Activated T-cell treated with anti-CD3 and anti-CD28 coated beads for 4 hours (primary cell): Measurements from ENCODE around the gene PTX3.

Experiments
- DNase-seq: peaks from one replicate; pipeline ENCODE4 v3.0.0-alpha.2; 2020

The PTX3 gene

DNA sequence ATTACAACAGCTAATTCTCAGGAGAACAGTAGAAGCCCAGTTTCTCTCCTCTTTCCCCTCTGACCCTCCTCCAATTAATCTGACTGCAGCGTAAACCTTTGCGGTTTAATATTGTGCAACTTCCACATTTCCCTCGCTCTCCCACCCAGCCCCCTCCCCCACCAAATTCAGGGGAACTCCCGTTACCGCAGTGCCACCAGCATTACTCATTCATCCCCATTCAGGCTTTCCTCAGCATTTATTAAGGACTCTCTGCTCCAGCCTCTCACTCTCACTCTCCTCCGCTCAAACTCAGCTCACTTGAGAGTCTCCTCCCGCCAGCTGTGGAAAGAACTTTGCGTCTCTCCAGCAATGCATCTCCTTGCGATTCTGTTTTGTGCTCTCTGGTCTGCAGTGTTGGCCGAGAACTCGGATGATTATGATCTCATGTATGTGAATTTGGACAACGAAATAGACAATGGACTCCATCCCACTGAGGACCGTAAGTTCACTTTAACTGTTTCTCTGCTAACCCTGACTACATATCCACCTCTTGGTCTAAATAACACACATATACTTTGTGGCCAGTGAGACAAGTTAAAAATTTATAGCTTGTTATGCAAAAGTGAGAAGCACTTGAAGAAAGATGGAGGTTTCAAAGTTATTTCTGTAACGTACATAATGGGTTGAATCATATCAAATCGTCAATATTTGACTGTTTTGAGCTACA is at the start of gene PTX3:
Gene PTX3, plus strand, starts transcription at position 268 of the 709 bp plus-strand sequence. Its CDS starts 84 bp downstream, at position 352.
- no peak for DNase-seq

DNA sequence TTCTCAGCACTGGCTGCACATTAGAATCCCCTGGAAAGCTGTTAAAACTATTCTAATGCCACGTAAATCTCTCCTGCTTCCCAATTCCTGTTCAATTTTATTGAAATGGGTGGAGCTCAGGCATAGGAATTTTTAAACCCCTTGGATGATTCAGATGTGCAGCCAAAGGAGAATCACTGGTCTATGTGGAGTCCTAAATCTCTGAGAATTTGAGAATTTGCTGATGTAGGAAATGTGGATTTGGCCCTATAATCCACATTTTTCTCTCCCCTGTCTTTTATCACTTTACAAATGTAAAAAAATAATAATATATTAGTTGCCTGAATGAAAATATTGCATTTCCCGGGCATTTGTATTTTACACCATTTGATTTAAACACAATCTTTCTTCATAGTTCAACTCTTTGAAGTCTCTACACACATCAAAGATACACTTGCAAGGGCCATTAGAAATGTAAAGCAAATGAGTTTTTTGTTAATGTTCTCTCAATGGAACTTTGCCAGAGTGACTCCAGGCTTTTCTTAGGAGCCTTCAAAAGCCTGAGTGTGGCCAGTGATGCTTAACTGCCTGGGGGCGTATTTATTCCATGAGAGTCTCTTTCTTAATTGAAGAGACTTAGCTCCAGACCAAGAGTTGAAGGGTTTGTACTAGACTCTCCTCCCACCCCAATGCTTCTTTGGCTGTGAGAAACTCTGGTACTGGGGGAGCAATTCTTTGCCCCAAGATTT is 48.8 kb upstream of the PTX3 start:
- DNase-seq: no peak

DNA sequence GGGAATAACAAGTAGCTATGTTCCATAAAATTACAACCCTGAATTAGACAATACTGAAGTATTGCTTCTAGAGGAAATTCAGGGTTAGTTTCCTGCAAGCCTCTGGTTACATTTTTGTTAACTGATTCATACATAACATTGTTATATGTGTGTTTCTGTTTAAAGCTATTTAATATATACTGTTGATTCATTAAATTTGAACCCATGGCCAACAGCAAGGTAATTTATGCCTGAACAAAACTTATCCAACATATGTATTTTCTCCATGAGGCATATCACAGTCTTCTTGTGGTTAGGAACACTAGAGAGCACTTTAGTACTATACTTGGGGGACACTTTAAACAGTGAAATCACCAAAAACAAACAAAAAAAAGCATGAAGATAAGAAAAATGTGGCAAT is 47.7 kb upstream of the PTX3 start:
- no peak for DNase-seq

DNA sequence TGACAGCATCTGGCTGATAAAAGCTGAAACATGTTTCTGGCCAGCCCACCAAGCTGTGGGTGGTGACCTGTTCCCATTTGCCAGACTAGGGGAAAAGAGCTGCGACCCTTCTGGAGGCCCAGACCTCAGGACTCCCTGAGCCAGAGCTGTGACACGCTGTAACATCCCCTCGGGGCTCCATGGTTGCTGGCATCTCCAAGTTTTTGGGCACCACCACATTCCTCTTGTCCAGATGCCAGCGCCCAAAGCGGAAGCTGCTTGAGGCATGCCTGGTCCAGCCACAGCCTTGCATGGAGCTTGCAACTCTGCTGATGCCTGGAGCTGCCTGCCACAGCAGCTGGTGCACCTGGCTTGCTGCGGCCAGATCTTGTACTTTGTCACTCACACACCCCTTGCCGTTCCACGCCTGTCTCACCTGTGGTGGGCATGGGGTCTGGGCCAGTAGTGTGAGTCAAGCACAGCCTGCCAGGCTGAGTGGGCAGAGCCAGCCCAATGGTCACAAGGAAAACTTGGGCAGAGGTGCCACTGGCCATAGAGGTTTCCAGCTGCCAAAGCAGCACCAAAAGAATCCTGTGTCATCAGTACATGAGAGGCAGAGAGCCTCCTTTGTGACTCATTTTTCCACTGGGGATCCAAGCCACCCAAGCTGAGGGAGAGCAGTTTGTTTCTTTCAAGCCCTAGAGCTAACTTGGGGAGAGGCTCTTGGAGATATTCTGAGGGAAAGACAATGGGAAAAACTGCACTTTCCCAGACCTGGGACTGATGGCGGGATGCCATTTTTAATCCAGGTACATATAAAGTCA is 45.7 kb upstream of the PTX3 start:
- no peak for DNase-seq

DNA sequence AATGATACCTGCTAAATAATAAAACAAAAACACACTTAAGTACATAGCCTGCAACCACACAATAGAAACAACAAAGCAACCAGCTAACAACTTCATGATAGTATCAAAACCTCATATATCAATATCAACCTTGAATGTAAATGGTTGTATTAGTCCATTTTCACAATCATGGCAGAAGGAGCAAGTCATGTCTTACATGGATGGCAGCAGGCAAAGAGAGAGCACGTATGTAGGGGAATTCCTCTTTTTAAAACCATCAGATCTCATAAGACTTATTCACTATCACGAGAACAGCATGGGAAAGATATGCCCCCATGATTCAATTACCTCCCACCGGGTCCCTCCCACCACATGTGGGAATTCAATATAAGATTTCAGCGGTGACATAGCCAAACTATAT is 44.5 kb upstream of the PTX3 start:
- DNase-seq: no peak

DNA sequence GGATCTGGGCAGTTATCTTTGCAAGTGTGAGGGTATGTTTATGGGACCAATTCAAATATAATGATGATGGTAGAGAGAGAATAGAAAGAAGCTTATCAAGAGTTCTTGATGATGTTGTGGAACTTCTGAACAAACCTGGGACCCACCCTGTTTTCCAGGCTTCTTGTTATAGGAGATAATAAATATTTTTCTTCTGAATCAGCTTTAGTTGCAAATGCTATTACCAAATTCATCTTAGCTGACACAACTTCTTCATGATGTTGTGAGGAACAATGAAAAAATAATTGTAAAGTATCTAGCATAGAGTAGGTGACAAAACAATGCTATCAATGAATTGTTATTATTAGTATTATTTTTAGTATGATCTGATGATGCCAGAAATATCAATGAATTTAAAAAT is 43.5 kb upstream of the PTX3 start:
- no peak for DNase-seq

DNA sequence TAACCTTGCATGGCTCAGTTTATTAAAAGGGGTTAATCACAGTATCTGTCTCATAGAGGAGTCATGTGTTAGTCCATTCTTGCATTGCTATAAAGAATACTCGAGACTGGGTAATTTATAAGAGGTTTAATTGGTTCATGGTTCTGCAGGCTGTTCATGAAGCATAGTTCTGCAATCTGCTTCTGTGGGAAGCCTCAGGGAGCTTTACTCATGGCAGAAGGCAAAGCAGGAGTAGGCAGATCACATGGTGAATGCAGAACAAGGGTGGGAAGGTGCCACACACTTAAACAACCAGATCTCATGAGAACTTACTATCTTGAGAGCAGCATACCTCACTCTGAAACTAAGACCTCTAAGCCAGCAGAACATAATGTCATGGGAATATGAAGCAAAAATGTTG is 42.2 kb upstream of the PTX3 start:
- DNase-seq: no peak

DNA sequence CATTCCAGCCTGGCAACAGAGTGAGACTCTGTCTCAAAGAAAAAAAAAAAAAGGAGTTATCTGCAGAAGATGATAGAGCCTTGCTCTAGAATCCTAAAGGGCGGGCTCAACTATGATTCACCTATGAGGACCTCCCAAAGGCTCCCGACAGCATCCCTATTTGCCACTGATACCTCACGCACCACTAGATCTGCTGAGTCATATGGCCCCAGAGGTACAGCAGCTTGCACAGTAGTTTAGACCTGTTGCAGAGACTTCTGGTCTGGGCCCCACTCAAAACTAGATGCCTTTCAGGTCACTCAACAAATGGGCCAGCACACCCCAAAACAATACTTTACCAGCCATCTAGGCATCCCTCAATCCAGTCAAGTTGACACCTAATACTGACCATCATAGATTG is 38.1 kb upstream of the PTX3 start:
- DNase-seq: no peak

DNA sequence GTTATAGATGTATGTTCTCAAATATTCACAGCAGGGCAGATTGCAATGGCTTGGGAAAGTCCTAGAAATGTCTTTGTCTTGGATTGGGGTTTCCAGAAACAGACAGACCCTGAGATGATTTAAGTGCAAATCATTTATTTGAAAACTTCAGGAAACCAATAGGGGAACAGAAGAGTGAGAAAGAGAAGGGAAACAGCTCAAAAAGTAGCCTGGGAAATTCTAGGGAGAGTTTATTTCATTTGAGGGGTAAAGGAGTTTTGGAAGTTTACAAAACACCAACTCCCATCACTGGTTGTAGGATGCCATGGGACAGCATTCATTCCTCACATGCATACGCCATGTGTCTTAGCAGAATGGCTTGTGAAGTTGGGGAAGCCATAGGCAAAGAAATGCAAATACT is 32.3 kb upstream of the PTX3 start:
- DNase-seq: no peak

DNA sequence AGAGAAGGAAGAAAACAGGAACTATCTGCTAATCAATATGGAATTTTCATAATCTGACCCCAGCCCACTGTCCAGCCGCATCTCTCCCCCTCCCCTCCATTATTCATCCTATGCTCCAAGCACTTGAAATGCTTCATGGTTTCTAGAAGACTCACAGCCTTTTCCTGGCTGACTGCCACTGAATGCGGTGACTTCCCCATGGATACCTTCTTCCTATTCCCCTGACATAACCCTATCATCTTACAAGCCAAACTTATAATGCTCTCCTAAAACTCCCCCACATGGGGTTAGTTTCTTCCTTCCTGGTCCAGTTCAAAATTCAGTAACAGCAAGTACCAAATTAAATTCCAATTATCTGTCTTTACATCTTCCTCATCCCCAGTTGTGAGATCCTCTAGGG is 31.2 kb upstream of the PTX3 start:
- DNase-seq: no peak

DNA sequence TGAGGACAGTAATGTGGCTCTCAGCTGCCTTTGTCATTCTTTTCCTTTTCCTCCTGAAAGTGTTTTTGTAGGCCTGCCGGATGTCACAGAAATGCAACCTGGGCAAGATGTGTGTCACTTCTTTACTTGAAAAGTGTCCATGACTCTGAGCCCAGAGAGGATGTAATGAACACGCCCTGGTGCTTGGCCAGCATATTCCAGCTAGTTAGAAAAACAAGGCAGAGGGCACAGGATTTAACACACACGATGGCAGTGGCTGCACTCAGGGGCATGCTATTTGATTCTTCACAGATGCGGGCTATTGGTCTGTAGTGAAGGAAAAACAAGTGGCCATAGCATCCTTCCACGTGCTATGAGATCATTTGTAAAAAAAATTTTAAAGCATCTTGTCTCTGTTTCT is 30.3 kb upstream of the PTX3 start:
- DNase-seq: no peak

DNA sequence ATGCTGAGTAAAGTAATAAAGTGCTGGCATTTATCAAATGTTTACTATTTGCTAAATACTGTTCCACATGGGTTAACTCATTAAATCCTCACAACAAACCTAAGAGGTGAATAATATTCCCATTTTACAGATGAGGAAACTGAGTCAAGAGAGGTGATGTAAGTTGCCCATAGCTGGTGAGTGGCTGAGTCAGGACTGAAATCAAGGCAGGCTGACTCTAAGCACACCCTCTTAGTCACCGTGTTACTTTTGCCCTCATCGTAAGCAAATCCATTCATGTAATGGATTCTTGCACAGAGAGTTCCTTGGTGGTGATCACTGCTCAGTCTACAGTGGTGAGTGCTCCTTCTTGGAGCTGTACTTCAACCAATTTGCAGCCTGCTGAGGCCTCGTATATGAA is 28.9 kb upstream of the PTX3 start:
- no peak for DNase-seq

DNA sequence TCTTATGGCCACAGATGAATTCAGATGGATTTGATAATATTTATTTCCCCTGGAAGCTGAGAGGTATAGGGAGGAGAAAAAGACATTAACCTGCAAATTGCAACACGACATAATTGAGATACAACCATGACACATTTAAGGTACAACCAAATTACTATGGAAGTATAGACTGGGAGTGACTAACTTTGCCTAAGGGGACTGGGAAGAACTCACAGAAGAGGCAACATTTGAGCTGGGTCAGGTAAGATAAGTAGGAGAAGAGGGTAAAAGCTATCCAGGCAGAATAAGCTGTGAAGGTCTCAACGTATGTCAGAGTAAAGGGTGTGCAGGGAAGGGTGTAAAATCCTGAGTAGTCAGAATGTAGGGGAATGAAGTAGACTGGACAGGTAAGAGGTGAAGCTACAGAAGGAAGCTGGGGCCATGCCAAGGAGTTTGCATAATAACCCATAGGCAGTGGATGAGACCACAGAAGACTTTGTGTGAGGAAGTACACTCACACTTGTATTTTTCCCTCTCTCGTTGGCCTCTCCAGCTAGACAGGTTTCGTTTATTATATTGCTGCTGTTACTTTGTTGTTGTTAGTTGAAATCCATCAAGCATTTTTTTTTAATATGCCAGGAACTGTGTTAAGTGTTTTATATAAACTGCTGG is 28.0 kb upstream of the PTX3 start:
- DNase-seq: no peak

DNA sequence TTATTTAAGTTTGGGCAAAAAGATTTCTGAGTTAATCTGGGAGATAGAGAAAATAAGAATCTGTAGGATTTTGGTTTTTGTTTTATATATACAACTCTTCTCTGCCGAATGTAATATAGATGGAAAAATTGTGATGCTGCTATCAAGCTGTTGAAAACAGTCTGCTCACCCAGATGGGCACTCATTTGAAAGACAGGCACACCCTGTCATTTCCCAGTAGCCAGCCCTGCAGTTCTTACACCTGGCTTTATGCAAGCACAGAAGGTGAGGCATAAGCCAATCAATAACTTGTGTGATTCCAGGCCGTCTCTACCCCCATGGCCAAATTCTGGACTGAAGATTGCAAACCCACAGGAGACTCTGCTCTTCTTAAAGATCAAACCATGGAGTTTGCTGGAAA is 27.1 kb upstream of the PTX3 start:
- no peak for DNase-seq

DNA sequence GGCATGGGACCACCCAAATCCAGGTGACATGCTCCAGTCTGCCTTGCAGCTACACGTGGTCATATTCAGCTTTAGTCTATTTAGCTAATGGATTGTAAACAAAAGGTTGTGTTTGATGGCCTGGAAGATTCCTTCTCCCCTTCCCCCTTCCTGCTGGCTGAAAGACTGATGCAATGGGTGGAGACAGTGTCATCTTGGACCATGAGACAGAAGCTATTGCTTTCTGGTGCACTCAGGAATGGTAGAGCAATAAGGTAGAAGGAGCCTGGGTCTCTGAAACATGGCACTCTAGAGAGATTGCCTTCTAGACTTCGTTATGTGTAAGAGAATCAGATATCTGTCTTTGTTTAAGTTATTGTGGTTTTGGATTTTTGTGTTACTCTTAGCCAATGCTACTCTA is 25.7 kb upstream of the PTX3 start:
- no peak for DNase-seq

DNA sequence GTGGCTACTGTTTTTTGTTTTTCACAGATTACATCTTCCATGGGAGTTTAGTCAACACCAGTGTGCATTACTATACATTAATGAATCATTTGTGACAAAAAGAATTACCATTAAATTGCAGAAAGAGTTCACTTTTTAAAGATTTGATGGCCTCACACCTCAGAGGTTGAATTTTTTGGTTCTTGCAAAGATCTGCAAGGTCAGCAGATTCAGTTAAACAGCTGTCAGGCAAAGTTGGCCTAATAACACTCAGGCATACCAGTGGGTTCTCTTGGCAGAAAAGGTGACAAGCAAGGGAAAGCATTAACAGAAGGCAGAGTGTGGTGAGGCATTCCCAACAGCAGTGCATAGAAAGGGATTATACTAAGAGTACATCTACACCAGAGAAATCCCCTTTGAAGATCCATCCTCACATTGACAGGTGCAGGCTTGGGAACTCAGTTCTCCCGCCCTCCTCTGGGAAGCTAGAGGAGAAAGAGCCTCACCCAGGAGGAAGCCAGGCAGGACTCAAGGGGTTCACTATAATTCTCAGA is 24.3 kb upstream of the PTX3 start:
- DNase-seq: no peak

DNA sequence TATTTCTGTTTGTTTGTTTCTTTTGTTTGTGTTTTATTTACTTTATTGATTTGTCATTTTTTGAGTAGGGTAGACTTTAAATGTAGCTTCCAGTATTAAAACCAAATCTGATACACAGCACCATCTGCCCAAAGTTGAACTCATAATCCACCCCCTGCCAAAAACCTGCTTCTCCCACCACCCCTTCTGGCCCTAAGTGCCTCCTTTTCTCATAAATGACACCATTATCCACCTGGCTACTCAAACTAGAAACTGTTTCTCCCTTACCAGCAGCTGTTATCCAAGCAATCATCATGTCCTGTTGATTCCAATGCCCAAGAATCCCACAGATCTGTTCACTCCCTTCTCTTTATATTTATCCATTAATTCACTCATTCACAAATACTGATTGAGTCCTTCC is 21.8 kb upstream of the PTX3 start:
- no peak for DNase-seq

DNA sequence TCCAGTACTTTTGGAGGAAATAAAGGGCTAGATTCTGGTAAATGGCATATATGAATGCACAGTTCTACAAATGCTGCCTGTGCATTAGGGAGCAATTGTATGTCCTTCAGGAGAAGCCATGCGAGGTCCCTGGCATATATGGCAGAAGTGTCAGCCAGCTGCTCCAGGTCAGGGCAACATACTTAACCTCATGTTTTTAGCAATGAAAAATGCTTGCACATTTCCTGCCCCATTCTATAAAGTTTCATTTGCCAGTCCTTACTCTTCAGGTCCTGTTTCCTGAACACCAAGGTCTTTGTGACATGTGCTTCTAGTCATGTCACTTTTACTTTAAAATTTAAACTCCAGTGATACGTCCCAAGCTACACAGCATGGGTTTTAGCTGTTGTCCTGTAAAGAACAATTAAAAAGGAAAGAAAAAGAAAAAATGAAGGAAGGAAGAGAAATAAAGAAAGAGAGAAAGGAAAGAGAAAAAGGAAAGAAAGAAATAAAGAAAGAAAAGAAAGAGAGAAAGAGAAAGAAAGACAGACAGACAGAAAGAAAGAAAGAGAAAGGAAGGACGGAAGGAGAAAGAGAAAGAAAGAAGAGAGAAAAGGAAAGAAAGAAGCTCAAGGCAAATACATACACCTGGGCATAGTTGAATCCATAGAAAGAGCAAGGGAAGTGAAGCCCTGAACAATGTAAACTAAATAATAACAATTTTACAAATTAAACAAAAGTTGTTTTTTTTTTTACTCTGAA is 20.1 kb upstream of the PTX3 start:
- no peak for DNase-seq

DNA sequence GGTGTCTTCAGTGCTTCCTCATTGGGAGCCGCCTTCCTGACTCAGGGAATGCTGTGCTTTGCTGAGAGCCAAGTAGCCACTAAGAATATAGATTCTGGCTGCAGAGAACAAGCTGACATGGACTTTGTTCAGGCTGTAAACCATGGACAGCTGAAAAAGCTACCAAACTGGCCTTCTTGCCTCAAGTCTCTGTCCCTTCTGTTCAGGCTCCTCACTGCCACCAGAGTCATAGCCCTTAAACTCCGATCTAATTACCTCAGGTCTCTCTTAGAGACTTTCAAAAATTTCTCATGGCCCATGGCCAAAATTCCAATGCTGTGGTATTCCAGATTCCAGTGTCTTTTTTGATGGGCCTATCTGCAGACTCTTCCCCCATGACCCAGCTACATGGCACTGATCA is 19.4 kb upstream of the PTX3 start:
- no peak for DNase-seq

DNA sequence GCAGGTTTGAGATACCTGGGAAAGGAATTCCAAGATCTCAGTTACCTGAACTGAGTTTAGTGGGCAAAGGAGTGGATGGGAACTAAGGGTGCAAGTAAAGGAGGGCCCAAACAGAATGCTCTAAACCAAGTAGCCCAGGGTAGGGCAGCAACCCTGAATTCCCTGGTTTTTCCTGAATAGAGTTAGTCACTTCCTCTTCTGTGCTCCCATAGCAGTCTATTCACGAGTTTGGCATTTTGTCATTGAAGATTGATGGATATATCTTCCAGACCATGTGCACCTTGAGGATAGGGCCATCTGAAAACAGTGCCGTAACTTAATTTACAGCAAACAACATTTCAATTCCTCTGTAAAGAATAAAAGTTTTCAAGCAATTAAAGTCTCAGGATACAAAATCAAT is 18.5 kb upstream of the PTX3 start:
- DNase-seq: no peak

DNA sequence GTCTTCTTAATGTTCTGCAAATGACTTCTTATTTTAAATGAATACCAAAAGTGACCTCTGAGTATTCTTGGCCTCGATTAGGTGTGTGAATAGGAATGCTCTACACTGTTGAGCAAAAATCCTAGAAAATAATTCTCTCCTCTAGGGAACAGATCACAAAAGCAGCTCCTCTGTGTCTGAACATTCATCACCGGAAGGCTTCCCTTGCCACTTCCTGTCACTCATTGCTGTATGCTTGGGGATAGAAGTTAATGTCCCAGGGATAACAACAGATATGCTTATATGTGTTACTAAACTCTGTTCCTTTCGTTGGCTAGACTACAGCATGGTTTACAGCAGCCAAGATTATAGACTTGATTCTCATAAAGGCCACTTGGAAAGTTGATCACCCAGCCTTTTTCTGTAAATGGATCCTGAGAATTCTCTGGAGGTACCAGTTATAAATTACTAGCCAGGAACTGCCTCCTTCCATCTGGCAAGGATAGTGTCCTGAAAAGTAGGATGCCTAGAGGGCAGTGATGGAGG is 16.0 kb upstream of the PTX3 start:
- DNase-seq: no peak

DNA sequence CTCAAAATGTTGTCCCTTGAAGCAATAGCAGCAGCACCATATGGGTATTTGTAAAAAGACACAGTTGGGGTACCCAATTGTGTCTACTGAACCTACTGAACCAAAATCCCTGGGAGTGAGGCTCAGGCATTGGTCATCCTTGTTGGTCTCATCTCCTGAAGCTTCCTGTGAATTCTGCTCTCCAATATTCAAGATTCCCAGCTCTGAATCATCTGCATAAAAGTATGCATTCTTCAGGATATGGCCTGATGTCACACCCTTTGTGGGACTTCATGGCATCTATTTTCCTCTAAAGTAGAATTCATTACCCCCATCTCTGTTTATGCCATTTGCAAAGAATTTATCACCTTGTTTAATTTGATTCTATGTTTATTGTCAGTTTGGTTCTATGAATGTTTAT is 13.3 kb upstream of the PTX3 start:
- DNase-seq: no peak
